SH-SY5Y (cell line): ENCODE results near the gene FLVCR1.

Source experiments
- GATA2 ChIP-seq: IDR thresholded peaks from 2 replicates; pipeline ENCODE4 v1.6.1; 2011; ENCODE audit warnings: mild to moderate bottlenecking, low read depth, low read length
- GATA3 ChIP-seq: IDR thresholded peaks from 2 replicates; pipeline ENCODE4 v1.6.1; 2011; ENCODE audit warnings: low read depth, mild to moderate bottlenecking, low read length, moderate library complexity

- TF ChIP-seq GATA2 = no peak
- no peak for TF ChIP-seq GATA3
These were observed 51.6 kb downstream of the FLVCR1 start for GRCh38 chr1:212909652-212910063.
